ACC112 (cell line): ENCODE results near the gene ZNF528.
A peak's percentile ranks its signal among the peaks of the same experiment; 100 is the strongest.

Source experiments
- H2AFZ ChIP-seq: fragments of 200-600 bp; sonication (generic); one replicate; pipeline ENCODE4 v1.6.0; 2017; ENCODE audit warnings: antibody characterized with exemption, low read length; ENCODE audit not compliant: unreplicated experiment
- H3K27ac ChIP-seq: fragments of 200-600 bp; sonication (generic); 2 replicates; pipeline ENCODE4 v1.5.1; 2014; ENCODE audit warnings: low read depth, mild to moderate bottlenecking, antibody characterized with exemption, low read length, moderate library complexity
- H3K27me3 ChIP-seq: fragments of 200-600 bp; sonication (generic); 2 replicates; pipeline ENCODE4 v1.6.1; 2014; ENCODE audit warnings: mild to moderate bottlenecking, antibody characterized with exemption, low read length, moderate library complexity, mixed read lengths; ENCODE audit not compliant: insufficient read depth
- H3K36me3 ChIP-seq: fragments of 200-600 bp; sonication (generic); 2 replicates; pipeline ENCODE4 v1.6.1; 2016; ENCODE audit warnings: mild to moderate bottlenecking, antibody characterized with exemption, low read length, moderate library complexity, mixed read lengths; ENCODE audit not compliant: insufficient read depth
- H3K4me1 ChIP-seq: fragments of 200-600 bp; sonication (generic); one replicate; pipeline ENCODE4 v1.6.1; 2016; ENCODE audit warnings: low read length, mixed read lengths; ENCODE audit not compliant: insufficient read depth, unreplicated experiment, control insufficient read depth
- H3K4me3 ChIP-seq: fragments of 200-600 bp; sonication (generic); 2 replicates; pipeline ENCODE4 v1.5.1; 2014; ENCODE audit warnings: mild to moderate bottlenecking, low read depth, low read length
- H3K79me2 ChIP-seq: fragments of 200-600 bp; sonication (generic); one replicate; pipeline ENCODE4 v1.6.0; 2016; ENCODE audit warnings: low read length; ENCODE audit not compliant: control insufficient read depth, unreplicated experiment, insufficient read depth

ZNF528 gene

DNA sequence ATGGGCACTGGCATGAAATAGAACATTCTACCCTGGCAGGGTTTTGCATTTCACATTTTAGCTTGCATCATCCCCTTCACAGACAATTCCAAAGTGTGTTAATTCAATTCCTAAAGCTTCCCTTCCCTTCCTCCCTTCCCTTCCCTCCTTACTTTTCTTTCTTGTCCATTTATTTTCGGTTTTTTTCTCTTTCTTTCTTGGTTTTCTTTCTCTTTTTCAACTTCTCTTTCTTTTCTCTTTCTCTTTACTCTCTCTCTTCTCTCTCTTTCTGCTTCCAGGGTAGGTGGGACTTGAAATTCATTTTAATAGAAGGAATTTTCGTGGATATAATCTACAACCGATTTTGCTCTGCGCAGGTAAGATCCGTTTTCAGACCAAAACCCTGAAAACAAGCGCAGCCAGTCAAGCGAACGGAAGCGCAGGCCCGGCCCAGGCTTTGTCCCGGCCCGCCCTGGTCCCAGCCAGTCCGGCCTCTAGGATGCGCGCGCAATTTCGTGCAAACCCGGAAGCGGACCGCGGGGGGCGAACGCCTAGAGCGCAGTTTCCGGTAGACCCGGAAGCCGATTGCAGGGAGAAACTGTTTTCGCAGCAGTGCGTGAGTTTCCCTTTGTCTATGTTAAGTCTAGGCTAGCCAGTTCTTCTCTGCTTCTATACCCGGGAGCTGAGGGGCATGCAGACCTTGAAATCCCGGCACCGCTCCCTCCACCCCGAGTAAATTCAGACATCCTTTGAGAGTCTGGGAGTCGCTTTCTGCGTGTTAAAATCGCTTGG is at the start of gene ZNF528:
Gene ZNF528 (plus strand): TSS at position 540 of the 771 bp plus-strand sequence. CDS start 4,165 bp downstream, outside the sequence.
- H3K4me3 ChIP-seq: peak within 1 kb of the TSS; percentile 95

DNA sequence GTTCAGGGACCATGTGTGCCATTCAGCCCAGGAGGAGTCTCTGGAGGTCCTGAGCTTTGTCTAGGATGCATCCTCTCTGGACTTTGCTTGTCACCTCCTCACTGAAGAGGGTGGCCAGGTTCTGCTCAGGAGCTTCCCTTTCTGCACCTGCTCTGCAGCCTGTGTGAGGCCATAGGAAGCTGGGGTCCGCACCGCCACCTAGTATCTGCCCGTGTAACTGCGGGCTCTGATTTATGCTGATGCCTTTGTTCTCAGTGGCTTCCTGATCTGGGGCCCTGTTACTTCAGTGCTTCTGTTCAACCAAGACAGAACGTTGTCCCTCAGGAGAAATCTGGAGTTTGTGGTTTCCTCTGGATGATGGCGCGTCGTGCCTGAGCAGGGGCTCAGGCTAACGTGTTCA is 46.1 kb upstream of the ZNF528 start:
- Histone ChIP-seq H2AFZ (no peak overlapping the region), H3K4me1 (no peaks in the 10 kb centered on the region), H3K4me3 (no peak overlapping the region), H3K36me3 (peaks cover 29% of the 10 kb centered on the region), H3K79me2 (no peaks in the 10 kb centered on the region), H3K27ac (no peak overlapping the region), H3K27me3 (no peaks in the 10 kb centered on the region)

More for the DNA sequence above, at the start of gene ZNF528:
- Histone ChIP-seq H2AFZ (peak within 1 kb of the TSS; percentile 99), H3K4me1 (no peaks in the 10 kb centered on the region), H3K27ac (peak within 1 kb of the TSS; percentile 81), H3K36me3 (peaks cover 27% of the 10 kb centered on the region), H3K79me2 (peaks cover 15% of the 10 kb centered on the region), H3K27me3 (no peaks in the 10 kb centered on the region)

DNA sequence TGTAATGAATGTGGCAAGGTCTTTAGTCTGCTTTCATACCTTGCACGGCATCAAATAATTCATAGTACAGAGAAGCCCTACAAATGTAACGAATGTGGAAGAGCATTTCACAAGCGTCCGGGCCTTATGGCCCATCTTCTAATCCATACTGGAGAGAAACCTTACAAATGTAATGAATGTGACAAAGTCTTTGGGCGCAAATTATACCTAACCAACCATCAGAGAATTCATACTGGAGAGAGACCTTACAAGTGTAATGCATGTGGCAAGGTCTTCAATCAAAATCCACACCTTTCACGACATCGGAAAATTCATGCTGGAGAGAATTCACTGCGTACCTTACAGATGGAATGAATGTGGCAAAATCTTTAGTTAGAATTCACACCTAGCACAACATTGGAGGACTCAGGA is 31.2 kb upstream of the ZNF528 start:
- Histone ChIP-seq H3K27me3 (no peaks in the 10 kb centered on the region), H3K79me2 (peaks cover 7% of the 10 kb centered on the region), H3K36me3 (peaks cover 19% of the 10 kb centered on the region), H3K4me1 (peaks cover 4% of the 10 kb centered on the region), H3K27ac (no peak overlapping the region), H3K4me3 (no peak overlapping the region), H2AFZ (no peak overlapping the region)

DNA sequence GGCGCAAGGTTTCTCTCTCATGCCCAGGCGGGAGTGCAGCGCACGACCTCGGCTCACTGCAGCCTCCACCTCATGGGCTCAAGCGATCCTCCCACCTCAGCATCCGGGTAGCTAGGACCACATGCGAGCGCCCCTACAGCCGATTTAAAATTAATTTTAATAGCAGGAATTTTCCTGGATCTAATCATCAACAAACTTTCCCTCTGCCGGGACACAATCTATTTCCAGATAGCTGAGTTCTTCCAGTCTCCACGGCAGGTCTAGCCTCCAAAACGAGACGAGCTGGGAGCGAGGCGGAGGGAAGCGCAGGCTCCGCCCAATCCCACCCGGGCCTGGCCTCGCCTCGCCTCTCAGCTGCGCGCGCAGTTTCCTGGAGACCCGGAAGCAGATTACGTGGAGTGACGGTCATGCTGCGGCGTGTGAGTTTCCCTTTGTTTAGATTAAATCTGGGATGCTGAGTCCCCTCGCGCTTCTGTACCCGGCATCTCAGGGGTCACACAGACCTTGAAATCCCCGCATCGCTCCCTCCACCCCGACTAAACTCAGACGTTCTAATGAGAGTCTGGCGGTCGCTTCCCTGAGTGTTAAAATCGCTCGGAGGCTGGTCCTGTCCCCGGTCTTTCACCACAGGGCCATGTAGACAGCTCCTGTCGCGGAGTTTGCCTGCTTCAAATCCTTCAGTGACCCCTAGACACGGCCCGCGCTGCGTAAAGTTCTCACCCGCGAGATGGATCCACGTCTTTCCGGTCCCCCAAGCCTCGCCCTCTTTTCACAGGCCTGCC is 27.9 kb upstream of the ZNF528 start, which contains the start of gene ZNF880:
Gene ZNF880 (plus strand): TSS at position 365 of the 782 bp plus-strand sequence. CDS start 43 bp downstream, at position 408.
- peak within 1 kb of the TSS; percentile 99 for H3K27ac ChIP-seq
- no peaks in the 10 kb centered on the region for H3K27me3 ChIP-seq
- peaks cover 11% of the 10 kb centered on the region for H3K79me2 ChIP-seq
- H2AFZ ChIP-seq: peak within 1 kb of the TSS; percentile 98
- H3K36me3 ChIP-seq: peaks cover 30% of the 10 kb centered on the region
- peaks cover 4% of the 10 kb centered on the region for H3K4me1 ChIP-seq
- peak within 1 kb of the TSS; percentile 88 for H3K4me3 ChIP-seq

DNA sequence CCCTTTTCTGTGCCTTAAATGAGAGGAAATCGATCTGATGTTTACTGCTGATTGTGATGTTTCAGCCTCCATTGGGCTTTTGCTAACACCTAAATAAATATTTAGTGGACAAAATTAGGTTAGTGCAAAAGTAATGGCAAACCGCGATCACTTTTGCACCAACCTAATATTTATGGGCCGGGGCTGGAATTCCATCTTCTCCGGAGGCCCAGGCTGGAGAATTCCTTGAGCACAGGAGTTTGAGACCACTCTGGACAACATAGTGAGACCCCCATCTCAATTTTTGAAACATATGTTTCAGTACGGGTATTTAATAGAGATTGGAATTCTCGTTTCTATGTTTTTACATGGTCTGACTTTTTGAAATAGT is 27.3 kb upstream of the ZNF528 start:
- H3K4me1 ChIP-seq: peaks cover 4% of the 10 kb centered on the region
- peak overlapping the region; percentile 88 for H3K4me3 ChIP-seq
- H3K36me3 ChIP-seq: peaks cover 30% of the 10 kb centered on the region
- H3K27me3 ChIP-seq: no peaks in the 10 kb centered on the region
- H3K27ac ChIP-seq: peak overlapping the region; percentile 99
- peak overlapping the region; percentile 98 for H2AFZ ChIP-seq
- H3K79me2 ChIP-seq: peaks cover 11% of the 10 kb centered on the region

DNA sequence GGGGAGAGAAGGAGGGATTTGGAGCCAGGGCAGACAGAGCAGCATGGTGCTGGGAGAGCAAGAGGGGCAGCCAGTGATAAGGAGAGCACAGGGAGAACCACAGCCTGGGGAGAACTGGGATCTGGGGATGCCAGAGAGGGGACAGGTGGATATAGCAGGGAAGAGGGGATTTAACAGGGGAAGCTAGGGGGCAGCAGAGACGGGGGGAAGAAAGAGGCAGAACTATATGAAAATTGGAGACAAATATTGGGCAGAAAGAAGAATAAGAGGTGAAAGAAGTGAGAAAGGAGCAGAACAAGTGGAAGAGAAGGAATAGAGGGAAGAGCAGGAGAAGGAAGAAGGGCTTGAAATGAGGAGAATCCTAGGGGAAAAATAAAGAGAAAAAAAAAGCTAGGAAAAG is 6.5 kb upstream of the ZNF528 start:
- no peaks in the 10 kb centered on the region for H3K27me3 ChIP-seq
- no peak overlapping the region for H2AFZ ChIP-seq
- peaks cover 1% of the 10 kb centered on the region for H3K79me2 ChIP-seq
- H3K36me3 ChIP-seq: peaks cover 9% of the 10 kb centered on the region; the same call in 1 of the 2 replicates
- no peaks in the 10 kb centered on the region for H3K4me1 ChIP-seq
- no peak overlapping the region for H3K27ac ChIP-seq
- no peak overlapping the region for H3K4me3 ChIP-seq

DNA sequence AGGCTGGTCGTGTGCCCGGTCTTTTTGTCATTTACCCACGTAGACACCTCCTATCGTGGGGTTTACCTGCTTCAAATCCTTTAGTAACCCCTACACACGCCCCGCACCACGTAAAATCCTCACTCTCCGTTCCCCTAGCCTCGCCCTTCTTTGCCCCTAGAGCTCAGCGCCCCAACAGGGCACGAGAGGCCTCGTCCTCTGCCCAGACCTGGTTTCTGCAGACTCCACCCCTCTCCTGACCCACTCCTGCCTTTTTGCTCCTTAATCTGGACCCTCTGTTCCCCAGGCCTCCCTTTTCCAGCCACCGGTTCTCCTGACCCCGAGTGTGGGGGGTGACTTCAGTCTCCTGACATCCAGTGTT is 412 bp downstream of the ZNF528 start:
- H3K27ac ChIP-seq: peak overlapping the region; percentile 81
- H2AFZ ChIP-seq: peak overlapping the region; percentile 93
- H3K4me1 ChIP-seq: no peaks in the 10 kb centered on the region
- no peaks in the 10 kb centered on the region for H3K27me3 ChIP-seq
- H3K36me3 ChIP-seq: peaks cover 31% of the 10 kb centered on the region
- H3K4me3 ChIP-seq: peak overlapping the region; percentile 95
- peaks cover 15% of the 10 kb centered on the region for H3K79me2 ChIP-seq

DNA sequence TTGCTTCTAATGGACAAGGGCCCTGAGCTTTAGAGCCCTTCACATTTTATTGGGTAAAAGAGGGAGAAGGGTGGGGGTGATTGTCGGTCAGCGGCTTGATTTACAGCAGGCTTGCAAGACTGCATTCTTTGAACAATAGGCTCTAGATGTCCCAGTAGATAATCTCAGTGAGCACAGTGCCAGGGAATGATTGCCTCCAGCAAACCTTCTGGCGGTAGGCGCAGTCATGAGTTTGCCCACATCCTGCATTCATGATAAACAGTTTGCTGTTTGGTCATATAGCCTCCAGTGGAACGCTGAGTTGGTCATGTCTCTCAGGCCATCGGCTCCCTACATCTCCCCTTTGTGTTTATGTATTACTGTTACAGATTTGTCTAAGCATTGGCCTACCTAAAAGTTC is 12.6 kb downstream of the ZNF528 start:
- Histone ChIP-seq H3K4me1 (no peaks in the 10 kb centered on the region), H3K27ac (no peak overlapping the region), H3K27me3 (no peaks in the 10 kb centered on the region), H2AFZ (no peak overlapping the region), H3K79me2 (no peaks in the 10 kb centered on the region), H3K36me3 (peaks cover 65% of the 10 kb centered on the region), H3K4me3 (no peak overlapping the region)

DNA sequence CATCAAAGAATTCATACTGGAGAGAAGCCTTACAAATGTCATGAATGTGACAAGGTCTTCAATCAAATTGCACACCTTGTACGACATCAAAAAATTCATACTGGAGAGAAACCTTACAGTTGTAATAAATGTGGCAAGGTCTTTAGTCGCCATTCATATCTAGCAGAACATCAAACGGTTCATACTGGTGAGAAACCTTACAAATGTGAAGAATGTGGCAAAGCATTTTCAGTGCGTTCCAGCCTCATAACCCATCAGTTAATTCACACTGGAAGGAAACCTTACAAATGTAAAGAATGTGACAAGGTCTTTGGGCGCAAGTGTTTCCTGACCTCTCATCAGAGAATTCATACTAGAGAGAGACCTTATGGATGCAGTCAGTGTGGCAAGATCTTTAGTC is 18.1 kb downstream of the ZNF528 start:
- Histone ChIP-seq H3K4me3 (no peak overlapping the region), H3K4me1 (no peaks in the 10 kb centered on the region), H2AFZ (no peak overlapping the region), H3K36me3 (peaks cover 23% of the 10 kb centered on the region), H3K27ac (no peak overlapping the region), H3K27me3 (no peaks in the 10 kb centered on the region), H3K79me2 (no peaks in the 10 kb centered on the region)

DNA sequence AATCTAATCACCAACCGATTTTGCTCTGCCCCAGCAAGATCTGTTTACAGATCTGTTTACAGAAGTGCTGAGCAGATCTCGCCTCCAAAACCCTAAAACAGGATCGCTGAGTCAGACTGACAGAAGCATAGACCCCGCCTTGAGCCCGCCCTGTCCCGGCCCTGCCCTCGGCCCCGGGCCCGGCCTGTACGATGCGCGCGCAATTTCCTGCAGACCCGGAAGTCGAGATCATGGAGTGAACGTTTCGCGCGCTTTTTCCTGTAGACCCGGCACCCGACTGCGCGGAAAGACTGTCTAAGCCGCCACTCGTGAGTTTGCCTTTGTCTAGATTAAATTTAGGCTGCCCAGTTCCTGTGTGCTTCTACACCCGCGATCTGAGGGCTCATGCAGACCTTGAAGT is 31.3 kb downstream of the ZNF528 start, which contains the start of gene ZNF534:
Gene ZNF534 (plus strand): TSS at position 212 of the 400 bp plus-strand sequence. CDS start 2,327 bp downstream, outside the sequence.
- Histone ChIP-seq H3K4me3 (no peak within 1 kb of the TSS), H3K27me3 (no peaks in the 10 kb centered on the region), H2AFZ (no peak within 1 kb of the TSS), H3K79me2 (no peaks in the 10 kb centered on the region), H3K27ac (no peak within 1 kb of the TSS), H3K36me3 (no peaks in the 10 kb centered on the region), H3K4me1 (no peaks in the 10 kb centered on the region)
